ENCODE data around the gene UQCR10.
"Not testable (repeated sequence)": the region's sequence is repeated elsewhere in the genome, so short reads cannot be mapped to it uniquely, and the experiment has no call there.

The UQCR10 gene

GRCh38 chr22:29734838-29735237, 32.3 kb upstream of the UQCR10 start:
- no peak for DNase-seq (ENCODE audit: extremely low spot score, insufficient read length, low read depth)
- FAIRE-seq: no peak

GRCh38 chr22:29735416-29735815, 31.8 kb upstream of the UQCR10 start:
- DNase-seq (ENCODE audit: extremely low spot score, insufficient read length, low read depth): no peak
- no peak for FAIRE-seq

GRCh38 chr22:29737251-29738117, 29.7 kb upstream of the UQCR10 start:
- FAIRE-seq: no peak
- no peak for DNase-seq (ENCODE audit: extremely low spot score, insufficient read length, low read depth)

- DNase-seq (ENCODE audit: extremely low spot score, insufficient read length, low read depth) (no peak), FAIRE-seq (no peak)
Observed at GRCh38 chr22:29738118-29738815, 28.9 kb upstream of the UQCR10 start.

GRCh38 chr22:29739346-29739875, 27.8 kb upstream of the UQCR10 start:
- no peak for FAIRE-seq
- DNase-seq (ENCODE audit: extremely low spot score, insufficient read length, low read depth): no peak

- FAIRE-seq (no peak), DNase-seq (ENCODE audit: extremely low spot score, insufficient read length, low read depth) (no peak)
Observed at GRCh38 chr22:29740216-29740615, 27.0 kb upstream of the UQCR10 start.

GRCh38 chr22:29741926-29742325, 25.2 kb upstream of the UQCR10 start:
- FAIRE-seq (no peak), DNase-seq (ENCODE audit: extremely low spot score, insufficient read length, low read depth) (no peak)

GRCh38 chr22:29742326-29742725, 24.8 kb upstream of the UQCR10 start:
- no peak for DNase-seq (ENCODE audit: extremely low spot score, insufficient read length, low read depth)
- no peak for FAIRE-seq

- FAIRE-seq (no peak), DNase-seq (ENCODE audit: extremely low spot score, insufficient read length, low read depth) (no peak)
Observed at GRCh38 chr22:29744902-29745301, 22.3 kb upstream of the UQCR10 start.

- FAIRE-seq (no peak), DNase-seq (ENCODE audit: extremely low spot score, insufficient read length, low read depth) (no peak)
Observed at GRCh38 chr22:29747832-29748231, 19.3 kb upstream of the UQCR10 start.

GRCh38 chr22:29748248-29748893, 18.8 kb upstream of the UQCR10 start:
- FAIRE-seq (no peak), DNase-seq (ENCODE audit: extremely low spot score, insufficient read length, low read depth) (no peak)

- FAIRE-seq: no peak
- DNase-seq (ENCODE audit: extremely low spot score, insufficient read length, low read depth): no peak
Observed at GRCh38 chr22:29750029-29750428, 17.1 kb upstream of the UQCR10 start.

GRCh38 chr22:29750559-29751538, 16.3 kb upstream of the UQCR10 start:
- DNase-seq (ENCODE audit: extremely low spot score, insufficient read length, low read depth): no peak
- peak; percentile 38 for FAIRE-seq

- FAIRE-seq (no peak), DNase-seq (ENCODE audit: extremely low spot score, insufficient read length, low read depth) (no peak)
Observed at GRCh38 chr22:29751669-29752068, 15.5 kb upstream of the UQCR10 start.

- DNase-seq (ENCODE audit: extremely low spot score, insufficient read length, low read depth) (no peak), FAIRE-seq (no peak)
Observed at GRCh38 chr22:29753808-29754657, 13.1 kb upstream of the UQCR10 start.

GRCh38 chr22:29754658-29755395, 12.3 kb upstream of the UQCR10 start:
- not testable (repeated sequence) for FAIRE-seq; DNase-seq (ENCODE audit: extremely low spot score, insufficient read length, low read depth)

GRCh38 chr22:29755889-29756288, 11.3 kb upstream of the UQCR10 start:
- no peak for FAIRE-seq

GRCh38 chr22:29756341-29756740, 10.8 kb upstream of the UQCR10 start:
- DNase-seq (ENCODE audit: extremely low spot score, insufficient read length, low read depth): no peak
- FAIRE-seq: no peak

More at GRCh38 chr22:29755889-29756288, 11.3 kb upstream of the UQCR10 start:
- no peak for DNase-seq (ENCODE audit: extremely low spot score, insufficient read length, low read depth)
